ENCODE data around the gene FATE1.

FATE1 gene

GRCh38 chrX:151704041-151704663, 11.7 kb upstream of the FATE1 start:
- DNase-seq (ENCODE audit: low read depth, low spot score), result no peak

GRCh38 chrX:151708821-151709220, 7.0 kb upstream of the FATE1 start:
- DNase-seq (ENCODE audit: low read depth, low spot score), result no peak

GRCh38 chrX:151710457-151710856, 5.4 kb upstream of the FATE1 start:
- no peak for DNase-seq (ENCODE audit: low read depth, low spot score)

GRCh38 chrX:151711154-151711553, 4.7 kb upstream of the FATE1 start:
- DNase-seq (ENCODE audit: low read depth, low spot score), result no peak

GRCh38 chrX:151711787-151712186, 4.0 kb upstream of the FATE1 start:
- no peak for DNase-seq (ENCODE audit: low read depth, low spot score)

GRCh38 chrX:151712253-151712652, 3.6 kb upstream of the FATE1 start:
- no peak for DNase-seq (ENCODE audit: low read depth, low spot score)

GRCh38 chrX:151713849-151714248, 2.0 kb upstream of the FATE1 start:
- DNase-seq (ENCODE audit: low read depth, low spot score), result peak; percentile 33

- no peak for DNase-seq (ENCODE audit: low read depth, low spot score)
Measured at GRCh38 chrX:151714362-151714761, 1.5 kb upstream of the FATE1 start.

GRCh38 chrX:151722241-151722846, 6.5 kb downstream of the FATE1 start:
- DNase-seq (ENCODE audit: low read depth, low spot score), result peak; percentile 46

GRCh38 chrX:151723156-151723760, 7.4 kb downstream of the FATE1 start:
- DNase-seq (ENCODE audit: low read depth, low spot score), result no peak

- no peak for DNase-seq (ENCODE audit: low read depth, low spot score)
Measured at GRCh38 chrX:151724563-151725337, 8.9 kb downstream of the FATE1 start.

GRCh38 chrX:151725338-151725614, 9.4 kb downstream of the FATE1 start:
- no peak for DNase-seq (ENCODE audit: low read depth, low spot score)

- no peak for DNase-seq (ENCODE audit: low read depth, low spot score)
Measured at GRCh38 chrX:151726751-151727150, 10.9 kb downstream of the FATE1 start.

GRCh38 chrX:151727346-151727745, 11.5 kb downstream of the FATE1 start:
- DNase-seq (ENCODE audit: low read depth, low spot score), result no peak

GRCh38 chrX:151729056-151729725, 13.4 kb downstream of the FATE1 start:
- no peak for DNase-seq (ENCODE audit: low read depth, low spot score)

GRCh38 chrX:151734446-151734845, 18.6 kb downstream of the FATE1 start, which contains the start of gene CNGA2:
Gene CNGA2, plus strand, starts transcription at chrX:151734746. Its CDS starts 3,738 bp downstream, at chrX:151738484.
- DNase-seq (ENCODE audit: low read depth, low spot score), result no peak

- DNase-seq (ENCODE audit: low read depth, low spot score), result no peak
Measured at GRCh38 chrX:151735219-151735618, 19.4 kb downstream of the FATE1 start.

- DNase-seq (ENCODE audit: low read depth, low spot score), result no peak
Measured at GRCh38 chrX:151736685-151737084, 20.9 kb downstream of the FATE1 start.

GRCh38 chrX:151737494-151737893, 21.7 kb downstream of the FATE1 start:
- no peak for DNase-seq (ENCODE audit: low read depth, low spot score)

GRCh38 chrX:151738751-151739150, 22.9 kb downstream of the FATE1 start:
- DNase-seq (ENCODE audit: low read depth, low spot score), result no peak

- no peak for DNase-seq (ENCODE audit: low read depth, low spot score)
Measured at GRCh38 chrX:151741606-151742005, 25.8 kb downstream of the FATE1 start.

- DNase-seq (ENCODE audit: low read depth, low spot score), result no peak
Measured at GRCh38 chrX:151742311-151742710, 26.5 kb downstream of the FATE1 start.
